HepG2 (cell line): ENCODE measurements around the gene PMFBP1. TPM values are rescaled to one million over a fixed set of nuclear protein-coding genes. Genes with fewer than 3 reads are reported as not detected.

ENCODE experiments used
- ASH2L ChIP-seq: fragments of 300-600, 200-600 bp; sonication (generic); IDR thresholded peaks from 2 replicates; pipeline ENCODE4 v1.7.0; 2017; ENCODE audit warnings: low read depth, mild to moderate bottlenecking, moderate library complexity, mixed read lengths, low read length; ENCODE audit not compliant: insufficient read length
- HOXA7 ChIP-seq: sonication (generic); formaldehyde crosslinking; IDR thresholded peaks from 2 replicates; pipeline ENCODE4 v1.8.1; 2022; ENCODE audit warnings: mild to moderate bottlenecking, missing genetic modification reagents, moderate library complexity
- MTA1 ChIP-seq: sonication (generic); formaldehyde crosslinking; IDR thresholded peaks from 2 replicates; pipeline ENCODE4 v1.4.0; 2020; ENCODE audit warnings: missing genetic modification reagents, mild to moderate bottlenecking, borderline replicate concordance
- MZF1 ChIP-seq: sonication (generic); formaldehyde crosslinking; IDR thresholded peaks from 2 replicates; pipeline ENCODE4 v1.8.1; 2023; ENCODE audit warnings: mild to moderate bottlenecking, missing genetic modification reagents, borderline replicate concordance
- ZC3H4 ChIP-seq: sonication (generic); formaldehyde crosslinking; IDR thresholded peaks from 2 replicates; pipeline ENCODE4 v1.4.0; 2020; ENCODE audit warnings: missing genetic modification reagents, borderline replicate concordance
- ZFP36 ChIP-seq: fragments of 150-350 bp; IDR thresholded peaks from 2 replicates; pipeline ENCODE4 v1.6.1; 2018; ENCODE audit warnings: borderline replicate concordance, low read length, low read depth; ENCODE audit not compliant: partially characterized antibody
- ZNF121 ChIP-seq: sonication (generic); formaldehyde crosslinking; IDR thresholded peaks from 2 replicates; pipeline ENCODE4 v1.5.0; 2020; ENCODE audit warnings: mild to moderate bottlenecking, missing genetic modification reagents
- ZNF557 ChIP-seq: sonication (generic); formaldehyde crosslinking; IDR thresholded peaks from 2 replicates; pipeline ENCODE4 v1.4.0; 2020; ENCODE audit warnings: missing genetic modification reagents
- polyA plus RNA-seq, 8 experiments: library from polyadenylated mRNA; depleted of rRNA in 3 of 8; stranded (reverse) in 7 of 8; unstranded in 1 of 8; fragments of >200 nt; fragmentation: Illumina TruSeq in 4 of 8; extraction: Trizol in 4 of 8; gene quantifications; 2 replicates each; pipeline versions ENCODE4 v1.2.1 to v1.2.3, GENCODE V29; 2011 to 2016; ENCODE audit warnings: low read depth in 4 of 8, missing spikeins in 1 of 8, mixed read lengths in 1 of 8; ENCODE audit not compliant: insufficient read depth in 1 of 8
- total RNA-seq, 5 experiments: library from RNA; depleted of rRNA; stranded (reverse); fragments of >200 nt; fragmentation: Illumina TruSeq; extraction: Trizol; gene quantifications; 2 replicates each; pipeline ENCODE4 v1.2.3, GENCODE V29; 2016; ENCODE audit warnings: low read depth in 1 of 5
- TF ChIP-seq, protein P1 (sequence below): sonication (generic); formaldehyde crosslinking; IDR thresholded peaks from 2 replicates; pipeline ENCODE4 v1.5.0; 2020; ENCODE audit warnings: mild to moderate bottlenecking, missing genetic modification reagents
- TF ChIP-seq, protein P2 (sequence below): sonication (generic); formaldehyde crosslinking; IDR thresholded peaks from 2 replicates; pipeline ENCODE4 v1.8.1; 2023; ENCODE audit warnings: missing genetic modification reagents, inconsistent platforms, borderline replicate concordance
- TF ChIP-seq, protein P3 (sequence below): sonication (generic); formaldehyde crosslinking; IDR thresholded peaks from 2 replicates; pipeline ENCODE4 v1.5.0; 2020; ENCODE audit warnings: mild to moderate bottlenecking, missing genetic modification reagents, moderate library complexity

Gene PMFBP1
- total and polyA plus RNA-seq, 2 of the 13 experiments (the other 11 are each of a cell fraction or from before 2014, with no cell fraction given): 1.9 to 3.8 TPM

DNA sequence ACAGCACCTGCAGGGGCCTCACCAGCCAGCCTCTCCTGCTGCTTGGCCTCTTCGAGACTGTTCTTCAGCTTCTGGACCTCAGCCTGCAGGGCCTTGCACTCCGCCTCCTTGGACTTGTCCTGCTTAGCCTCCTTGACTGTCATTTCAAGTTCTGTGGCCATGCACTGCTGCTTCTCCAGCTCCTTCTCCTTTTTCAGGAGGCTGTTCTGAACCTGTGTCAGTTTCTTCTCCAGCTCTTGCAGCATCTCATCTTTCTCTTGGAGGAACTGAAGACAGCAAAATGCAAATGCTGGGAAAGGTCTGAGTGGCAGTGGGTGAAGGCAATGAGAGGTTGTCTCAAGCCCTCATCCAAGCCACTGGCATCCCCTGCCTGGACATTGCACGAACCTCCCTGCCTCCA, 39.2 kb downstream of the PMFBP1 start (continued):
- TF ChIP-seq, protein P1, sequence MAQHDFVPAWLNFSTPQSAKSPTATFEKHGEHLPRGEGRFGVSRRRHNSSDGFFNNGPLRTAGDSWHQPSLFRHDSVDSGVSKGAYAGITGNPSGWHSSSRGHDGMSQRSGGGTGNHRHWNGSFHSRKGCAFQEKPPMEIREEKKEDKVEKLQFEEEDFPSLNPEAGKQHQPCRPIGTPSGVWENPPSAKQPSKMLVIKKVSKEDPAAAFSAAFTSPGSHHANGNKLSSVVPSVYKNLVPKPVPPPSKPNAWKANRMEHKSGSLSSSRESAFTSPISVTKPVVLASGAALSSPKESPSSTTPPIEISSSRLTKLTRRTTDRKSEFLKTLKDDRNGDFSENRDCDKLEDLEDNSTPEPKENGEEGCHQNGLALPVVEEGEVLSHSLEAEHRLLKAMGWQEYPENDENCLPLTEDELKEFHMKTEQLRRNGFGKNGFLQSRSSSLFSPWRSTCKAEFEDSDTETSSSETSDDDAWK (CRISPR knock-in tag): no peak
- TF ChIP-seq, protein P2, sequence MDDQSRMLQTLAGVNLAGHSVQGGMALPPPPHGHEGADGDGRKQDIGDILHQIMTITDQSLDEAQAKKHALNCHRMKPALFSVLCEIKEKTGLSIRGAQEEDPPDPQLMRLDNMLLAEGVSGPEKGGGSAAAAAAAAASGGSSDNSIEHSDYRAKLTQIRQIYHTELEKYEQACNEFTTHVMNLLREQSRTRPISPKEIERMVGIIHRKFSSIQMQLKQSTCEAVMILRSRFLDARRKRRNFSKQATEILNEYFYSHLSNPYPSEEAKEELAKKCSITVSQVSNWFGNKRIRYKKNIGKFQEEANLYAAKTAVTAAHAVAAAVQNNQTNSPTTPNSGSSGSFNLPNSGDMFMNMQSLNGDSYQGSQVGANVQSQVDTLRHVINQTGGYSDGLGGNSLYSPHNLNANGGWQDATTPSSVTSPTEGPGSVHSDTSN (CRISPR knock-in tag): no peak
- TF ChIP-seq, protein P3, sequence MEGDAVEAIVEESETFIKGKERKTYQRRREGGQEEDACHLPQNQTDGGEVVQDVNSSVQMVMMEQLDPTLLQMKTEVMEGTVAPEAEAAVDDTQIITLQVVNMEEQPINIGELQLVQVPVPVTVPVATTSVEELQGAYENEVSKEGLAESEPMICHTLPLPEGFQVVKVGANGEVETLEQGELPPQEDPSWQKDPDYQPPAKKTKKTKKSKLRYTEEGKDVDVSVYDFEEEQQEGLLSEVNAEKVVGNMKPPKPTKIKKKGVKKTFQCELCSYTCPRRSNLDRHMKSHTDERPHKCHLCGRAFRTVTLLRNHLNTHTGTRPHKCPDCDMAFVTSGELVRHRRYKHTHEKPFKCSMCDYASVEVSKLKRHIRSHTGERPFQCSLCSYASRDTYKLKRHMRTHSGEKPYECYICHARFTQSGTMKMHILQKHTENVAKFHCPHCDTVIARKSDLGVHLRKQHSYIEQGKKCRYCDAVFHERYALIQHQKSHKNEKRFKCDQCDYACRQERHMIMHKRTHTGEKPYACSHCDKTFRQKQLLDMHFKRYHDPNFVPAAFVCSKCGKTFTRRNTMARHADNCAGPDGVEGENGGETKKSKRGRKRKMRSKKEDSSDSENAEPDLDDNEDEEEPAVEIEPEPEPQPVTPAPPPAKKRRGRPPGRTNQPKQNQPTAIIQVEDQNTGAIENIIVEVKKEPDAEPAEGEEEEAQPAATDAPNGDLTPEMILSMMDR (CRISPR knock-in tag): no peak
- TF ChIP-seq ZFP36: no peak
- TF ChIP-seq ZC3H4 (CRISPR knock-in tag): no peak
- no peak for TF ChIP-seq HOXA7 (CRISPR knock-in tag)
- no peak for TF ChIP-seq MZF1
- no peak for TF ChIP-seq MTA1
- no peak for TF ChIP-seq ZNF557 (CRISPR knock-in tag)
- no peak for TF ChIP-seq ZNF121 (CRISPR knock-in tag)
- TF ChIP-seq ASH2L: no peak
